Fibroblast of gingiva (primary cell): ENCODE results near the gene FBXW11.
"Not testable (repeated sequence)": the region's sequence is repeated elsewhere in the genome, so short reads cannot be mapped to it uniquely, and the experiment has no call there.

Experiments
- DNase-seq: peaks from one replicate; pipeline ENCODE4 v3.0.0-alpha.2; 2011; ENCODE audit warnings: low read depth

The FBXW11 gene

GRCh38 chr5:171908638-171909037 lies 97.8 kb downstream of the FBXW11 start:
- DNase-seq, result no peak

- peak; percentile 54 for DNase-seq
These were observed 98.6 kb downstream of the FBXW11 start for GRCh38 chr5:171907725-171908343.

GRCh38 chr5:171906703-171907590 lies 99.5 kb downstream of the FBXW11 start:
- no peak for DNase-seq

- DNase-seq, result no peak
These were observed 100.3 kb downstream of the FBXW11 start for GRCh38 chr5:171906066-171906570.

- no peak for DNase-seq
These were observed 101.6 kb downstream of the FBXW11 start for GRCh38 chr5:171904886-171905285.

GRCh38 chr5:171901764-171902163 lies 104.7 kb downstream of the FBXW11 start:
- no peak for DNase-seq

- DNase-seq, result no peak
These were observed 106.6 kb downstream of the FBXW11 start for GRCh38 chr5:171899792-171900191.

GRCh38 chr5:171898879-171899278 lies 107.6 kb downstream of the FBXW11 start:
- DNase-seq, result no peak

GRCh38 chr5:171898386-171898785 lies 108.1 kb downstream of the FBXW11 start:
- DNase-seq, result peak; percentile 35

- DNase-seq, result no peak
These were observed 109.2 kb downstream of the FBXW11 start for GRCh38 chr5:171897231-171897630.

- no peak for DNase-seq
These were observed 111.4 kb downstream of the FBXW11 start for GRCh38 chr5:171895081-171895480.

GRCh38 chr5:171893290-171893886 lies 113.0 kb downstream of the FBXW11 start:
- peak; percentile 96 for DNase-seq

GRCh38 chr5:171891595-171891994 lies 114.8 kb downstream of the FBXW11 start:
- DNase-seq, result no peak

GRCh38 chr5:171891150-171891549 lies 115.3 kb downstream of the FBXW11 start:
- DNase-seq, result no peak

- DNase-seq, result no peak
These were observed 118.4 kb downstream of the FBXW11 start for GRCh38 chr5:171888051-171888481.

- not testable (repeated sequence) for DNase-seq
These were observed 120.4 kb downstream of the FBXW11 start for GRCh38 chr5:171886037-171886436.

- no peak for DNase-seq
These were observed 124.3 kb downstream of the FBXW11 start for GRCh38 chr5:171882118-171882517.

GRCh38 chr5:171874234-171874633 lies 132.2 kb downstream of the FBXW11 start:
- peak; percentile 69 for DNase-seq

GRCh38 chr5:171872666-171873065 lies 133.8 kb downstream of the FBXW11 start:
- DNase-seq, result no peak

GRCh38 chr5:171871711-171872110 lies 134.7 kb downstream of the FBXW11 start:
- DNase-seq, result no peak

GRCh38 chr5:171869956-171870355 lies 136.5 kb downstream of the FBXW11 start:
- no peak for DNase-seq

- no peak for DNase-seq
These were observed 138.2 kb downstream of the FBXW11 start for GRCh38 chr5:171868236-171868635.

- peak; percentile 53 for DNase-seq
These were observed 138.7 kb downstream of the FBXW11 start for GRCh38 chr5:171867786-171868185.
